HG03159 (cell line): Measurements from ENCODE around the gene AMDHD2.
A peak's percentile ranks its signal among the peaks of the same experiment; 100 is the strongest.

Source experiments
- ATAC-seq: cut with Tn5 transposase; IDR thresholded peaks from one replicate; pipeline ENCODE4 v1.9.1; 2021; ENCODE audit warnings: mild to moderate bottlenecking, moderate library complexity; ENCODE audit not compliant: unreplicated experiment

The AMDHD2 gene

GRCh38 chr16:2482708-2483534 is 37.2 kb upstream of the AMDHD2 start:
- ATAC-seq: no peak

GRCh38 chr16:2483939-2484897 is 36.0 kb upstream of the AMDHD2 start:
- ATAC-seq: no peak

GRCh38 chr16:2484898-2485508 is 35.2 kb upstream of the AMDHD2 start:
- ATAC-seq: no peak

GRCh38 chr16:2485811-2486507 is 34.2 kb upstream of the AMDHD2 start:
- no peak for ATAC-seq

- ATAC-seq: peak; percentile 46
These were observed 33.3 kb upstream of the AMDHD2 start for GRCh38 chr16:2486645-2487516.

GRCh38 chr16:2487517-2487842 is 32.7 kb upstream of the AMDHD2 start:
- no peak for ATAC-seq

GRCh38 chr16:2487903-2488531 is 32.2 kb upstream of the AMDHD2 start:
- ATAC-seq: no peak

- no peak for ATAC-seq
These were observed 30.6 kb upstream of the AMDHD2 start for GRCh38 chr16:2489581-2489980.

- no peak for ATAC-seq
These were observed 29.7 kb upstream of the AMDHD2 start for GRCh38 chr16:2490190-2491105.

GRCh38 chr16:2492292-2492691 is 27.9 kb upstream of the AMDHD2 start:
- no peak for ATAC-seq

GRCh38 chr16:2493605-2494004 is 26.6 kb upstream of the AMDHD2 start:
- ATAC-seq: no peak

GRCh38 chr16:2494616-2495015 is 25.6 kb upstream of the AMDHD2 start:
- no peak for ATAC-seq

- no peak for ATAC-seq
These were observed 25.1 kb upstream of the AMDHD2 start for GRCh38 chr16:2495041-2495440.

GRCh38 chr16:2496223-2497115 is 23.7 kb upstream of the AMDHD2 start:
- ATAC-seq: no peak

GRCh38 chr16:2497116-2497630 is 23.0 kb upstream of the AMDHD2 start:
- no peak for ATAC-seq

GRCh38 chr16:2497695-2498484 is 22.3 kb upstream of the AMDHD2 start:
- ATAC-seq: no peak
